Gastrocnemius medialis (tissue), 4 donors: ENCODE measurements around the gene CENPE.
A peak's percentile ranks its signal among the peaks of the same experiment; 100 is the strongest.

Source experiments
- POLR2A ChIP-seq, 2 donors: fragments of 450-650 bp; IDR thresholded peaks; one replicate each; pipeline ENCODE4 v1.6.1; 2017; ENCODE audit warnings: antibody characterized with exemption in 2 of 2, mild to moderate bottlenecking in 2 of 2, moderate library complexity in 2 of 2
- TF ChIP-seq, protein P1 (sequence below), 5 experiments: fragments of 450-650 bp in 3 of 5; fragments of 200-600 bp in 2 of 5; sonication (generic) in 2 of 5; IDR thresholded peaks in 4 of 5; conservative IDR thresholded peaks in 1 of 5; 1 replicate in 4 of 5; 2 replicates in 1 of 5; pipeline ENCODE4 v1.5.1; 2016 to 2019; ENCODE audit warnings: antibody characterized with exemption in 5 of 5, mild to moderate bottlenecking in 3 of 5, moderate library complexity in 3 of 5

DNA sequence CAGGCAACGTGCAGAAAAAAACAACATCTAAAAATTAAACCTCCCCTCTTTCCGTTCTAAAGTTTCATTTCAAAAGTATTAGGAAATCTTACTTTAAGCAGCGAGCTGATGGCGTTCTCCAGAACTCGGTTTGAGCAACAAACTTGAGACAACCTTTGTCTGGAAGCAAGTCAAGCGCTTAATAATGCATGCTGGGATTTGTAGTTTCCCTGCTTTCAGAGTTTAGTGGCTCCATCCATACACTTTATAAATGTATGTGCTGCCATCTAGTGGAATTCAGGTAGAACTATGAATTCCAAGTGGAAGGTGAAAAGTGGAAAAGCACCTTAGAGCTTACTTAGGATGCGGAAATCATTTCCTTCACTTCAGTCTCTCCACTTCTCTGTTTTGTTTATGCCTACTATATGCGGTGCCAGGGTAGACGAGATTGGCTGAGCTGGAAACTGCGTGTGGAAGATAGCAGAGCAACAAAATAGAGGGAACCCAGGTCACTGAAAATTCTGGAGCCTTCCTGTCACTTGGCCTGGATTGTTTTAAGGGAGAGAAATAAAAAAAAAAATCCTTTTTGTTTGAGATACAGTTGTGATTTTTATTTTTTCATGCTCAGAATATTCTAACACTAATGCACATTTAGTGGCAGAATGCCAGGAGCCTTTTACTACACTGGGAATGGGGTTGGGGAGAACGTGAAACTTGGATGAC, 98.3 kb downstream of the CENPE start, which contains the start of gene BDH2:
- TF ChIP-seq, protein P1, sequence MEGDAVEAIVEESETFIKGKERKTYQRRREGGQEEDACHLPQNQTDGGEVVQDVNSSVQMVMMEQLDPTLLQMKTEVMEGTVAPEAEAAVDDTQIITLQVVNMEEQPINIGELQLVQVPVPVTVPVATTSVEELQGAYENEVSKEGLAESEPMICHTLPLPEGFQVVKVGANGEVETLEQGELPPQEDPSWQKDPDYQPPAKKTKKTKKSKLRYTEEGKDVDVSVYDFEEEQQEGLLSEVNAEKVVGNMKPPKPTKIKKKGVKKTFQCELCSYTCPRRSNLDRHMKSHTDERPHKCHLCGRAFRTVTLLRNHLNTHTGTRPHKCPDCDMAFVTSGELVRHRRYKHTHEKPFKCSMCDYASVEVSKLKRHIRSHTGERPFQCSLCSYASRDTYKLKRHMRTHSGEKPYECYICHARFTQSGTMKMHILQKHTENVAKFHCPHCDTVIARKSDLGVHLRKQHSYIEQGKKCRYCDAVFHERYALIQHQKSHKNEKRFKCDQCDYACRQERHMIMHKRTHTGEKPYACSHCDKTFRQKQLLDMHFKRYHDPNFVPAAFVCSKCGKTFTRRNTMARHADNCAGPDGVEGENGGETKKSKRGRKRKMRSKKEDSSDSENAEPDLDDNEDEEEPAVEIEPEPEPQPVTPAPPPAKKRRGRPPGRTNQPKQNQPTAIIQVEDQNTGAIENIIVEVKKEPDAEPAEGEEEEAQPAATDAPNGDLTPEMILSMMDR (IDR thresholded peaks at IDR 0.05 in 4 of 5, conservative IDR thresholded peaks at IDR 0.05 in 1 of 5): peak; percentile 75 to 82 (median 79)
- peak in 1 of 2 donors; percentile 28 for TF ChIP-seq POLR2A (IDR thresholded peaks at IDR 0.05)
